ELF-1 (cell line): Measurements from ENCODE around the gene CDK5RAP2.
"Not testable (repeated sequence)": the region's sequence is repeated elsewhere in the genome, so short reads cannot be mapped to it uniquely, and the experiment has no call there.

Experiments used
- DNase-seq: peaks from one replicate; pipeline ENCODE4 v3.0.0-alpha.2; 2016; ENCODE audit warnings: low read depth, low spot score

CDK5RAP2 gene

DNA sequence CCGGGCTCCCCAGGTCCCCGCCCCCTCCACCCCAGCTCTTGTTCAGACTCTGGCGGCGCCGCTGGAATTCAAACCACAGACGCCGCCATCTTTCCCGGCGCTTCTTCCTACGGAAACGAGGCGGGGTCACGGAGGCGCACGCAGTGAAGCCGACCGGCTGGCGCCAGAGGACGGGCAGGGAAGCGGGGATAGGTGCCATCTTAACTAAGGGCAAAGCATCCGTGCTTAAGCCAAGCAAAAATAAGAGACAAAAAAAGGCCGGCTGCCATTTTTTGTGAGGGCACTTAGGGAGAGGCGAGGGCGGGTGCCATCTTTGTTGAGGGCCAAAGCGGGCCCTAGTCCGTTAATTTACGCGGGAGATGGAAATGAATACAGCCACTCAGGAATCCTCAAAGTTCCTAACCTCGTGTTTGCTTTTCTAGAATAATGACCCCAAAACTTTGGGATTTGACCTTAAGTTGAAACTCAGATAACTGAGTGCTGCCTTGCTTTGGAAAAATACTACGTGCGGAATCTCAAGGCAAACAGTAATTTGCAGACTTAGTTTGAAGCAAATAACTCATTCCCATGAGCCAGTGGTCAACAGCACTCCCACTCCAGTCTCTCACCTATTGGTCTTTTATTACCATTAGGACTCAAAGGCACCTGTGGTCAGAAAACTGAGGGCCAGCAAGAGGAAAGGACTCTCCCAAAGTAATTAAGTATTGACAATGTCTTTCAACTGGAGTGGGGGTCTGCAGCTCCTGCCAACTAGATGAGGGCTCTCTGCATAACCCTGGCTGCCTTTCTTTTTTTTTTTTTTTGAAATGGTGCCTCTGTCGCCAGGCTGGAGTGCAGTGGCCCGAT is at the start of gene CDK5RAP2:
CDK5RAP2 (minus strand) TSS at position 117 of the 846 bp plus-strand sequence. CDS start 189 bp downstream, outside the sequence.
- DNase-seq: peak; percentile 97

- not testable (repeated sequence) for DNase-seq
These were observed 49.0 kb upstream of the CDK5RAP2 start for GRCh38 chr9:120628925-120629497.

DNA sequence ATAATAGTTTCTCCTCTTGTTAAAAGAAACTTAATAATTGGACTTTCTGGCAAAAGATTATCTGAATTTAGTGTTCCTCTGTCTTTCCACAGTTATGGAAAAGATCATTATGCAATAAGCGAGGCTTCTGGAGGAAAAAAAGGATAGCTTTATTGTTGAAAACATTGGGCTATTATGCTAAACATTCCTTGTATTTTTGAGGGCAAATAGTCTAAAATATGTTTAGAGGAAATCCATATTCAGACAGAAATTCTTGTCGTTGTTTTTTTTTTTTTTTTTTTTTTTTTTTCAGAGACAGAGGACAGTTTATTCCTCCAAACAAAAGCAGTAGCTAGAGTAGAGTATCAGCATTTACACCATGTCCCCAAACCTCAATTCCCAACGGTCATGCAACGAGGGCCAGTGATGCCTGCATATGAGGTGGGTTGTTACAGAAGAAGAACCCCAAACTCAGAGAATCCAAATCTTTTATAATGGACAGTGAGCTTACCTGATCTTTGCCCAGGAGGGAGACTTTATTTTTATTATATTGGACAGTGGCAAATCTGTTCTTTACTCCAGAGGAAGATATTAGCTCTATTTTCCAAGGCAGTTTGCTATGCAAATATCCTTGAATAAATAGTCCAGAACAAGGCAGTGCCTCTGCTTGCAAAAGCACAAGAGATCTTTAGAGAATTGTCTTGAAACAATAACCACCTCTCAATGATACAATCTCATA is 48.4 kb upstream of the CDK5RAP2 start:
- DNase-seq: no peak

DNA sequence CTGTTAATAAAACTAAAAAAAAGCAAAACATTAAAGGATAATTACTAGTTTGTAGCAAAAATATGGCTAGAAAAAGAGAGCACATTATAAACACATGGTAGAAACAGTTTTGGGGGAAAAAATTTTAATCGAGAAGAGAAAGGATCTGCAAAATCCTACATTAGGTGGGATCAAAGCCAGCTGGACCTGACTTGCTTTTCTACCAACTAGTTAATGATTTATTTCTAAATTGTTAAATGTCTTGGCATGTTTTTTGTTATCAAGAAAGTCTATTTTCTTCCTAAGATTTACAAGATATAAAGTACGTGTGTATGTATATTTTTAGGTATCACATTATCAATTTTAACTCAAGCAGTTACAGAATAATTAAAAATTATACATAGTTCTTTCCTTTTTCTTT is 47.1 kb upstream of the CDK5RAP2 start:
- no peak for DNase-seq

GRCh38 chr9:120626512-120626911 is 46.5 kb upstream of the CDK5RAP2 start:
- no peak for DNase-seq

- DNase-seq: peak; percentile 4
These were observed 45.3 kb upstream of the CDK5RAP2 start for GRCh38 chr9:120625222-120625621.

DNA sequence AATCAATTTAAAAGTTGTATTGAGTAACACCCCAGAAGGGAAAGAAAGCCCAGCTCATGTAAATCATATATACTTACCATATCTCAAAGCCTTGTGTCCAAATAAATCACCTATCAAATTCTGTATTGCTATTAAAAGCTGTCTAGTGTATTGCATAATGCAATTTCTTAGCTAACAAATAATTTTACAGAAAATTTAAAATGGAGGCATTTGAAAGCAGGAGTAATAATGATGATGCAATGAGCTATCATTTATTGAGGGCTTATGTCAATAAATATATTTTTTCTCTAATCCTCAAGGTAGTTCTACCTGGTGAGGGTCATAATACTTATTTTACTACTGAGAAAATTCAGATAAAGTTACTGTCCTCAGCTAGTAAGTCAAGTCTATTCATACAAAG is 42.8 kb upstream of the CDK5RAP2 start:
- no peak for DNase-seq

- DNase-seq: no peak
These were observed 42.0 kb upstream of the CDK5RAP2 start for GRCh38 chr9:120621941-120622340.

DNA sequence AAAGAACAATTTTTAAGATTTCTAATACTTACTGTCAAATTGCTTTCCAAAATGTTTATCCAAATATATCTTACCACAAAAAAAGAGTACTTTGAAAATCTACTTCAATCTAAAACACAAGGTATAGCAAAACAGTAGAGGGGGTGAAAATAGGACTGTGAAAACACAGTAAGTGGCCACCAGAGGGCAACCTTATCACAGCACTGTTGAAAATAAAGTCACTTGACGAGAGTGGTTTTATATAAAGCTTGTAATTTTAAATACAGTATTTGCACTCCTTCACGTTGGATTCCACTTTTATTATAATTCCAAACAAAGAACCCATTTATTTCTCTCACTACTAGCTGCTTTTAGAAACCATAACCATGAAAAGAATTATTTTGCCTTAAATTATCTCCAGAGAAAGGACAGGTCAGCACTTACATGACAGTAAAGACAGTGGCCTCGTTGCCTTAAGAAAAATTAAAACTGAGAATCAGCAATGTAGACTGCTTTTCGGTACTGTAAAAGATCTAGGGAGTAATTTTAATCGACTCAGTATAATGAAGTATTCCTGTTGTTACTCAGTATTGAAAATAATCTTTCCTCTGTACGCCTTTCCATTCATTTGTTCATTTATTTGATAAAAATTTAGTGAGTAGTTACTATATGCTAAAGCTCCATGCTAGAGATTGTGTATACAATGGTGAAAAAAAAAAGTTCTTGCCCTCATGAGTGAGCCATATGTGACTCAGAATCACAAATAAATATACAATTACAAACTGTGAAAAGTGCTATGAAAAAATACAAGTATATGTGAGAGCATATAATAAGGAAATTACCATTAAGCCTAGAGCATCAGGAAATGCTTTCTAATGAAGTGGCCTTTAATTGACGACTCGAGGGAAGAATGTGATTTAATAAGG is 40.0 kb upstream of the CDK5RAP2 start:
- peak; percentile 37 for DNase-seq

DNA sequence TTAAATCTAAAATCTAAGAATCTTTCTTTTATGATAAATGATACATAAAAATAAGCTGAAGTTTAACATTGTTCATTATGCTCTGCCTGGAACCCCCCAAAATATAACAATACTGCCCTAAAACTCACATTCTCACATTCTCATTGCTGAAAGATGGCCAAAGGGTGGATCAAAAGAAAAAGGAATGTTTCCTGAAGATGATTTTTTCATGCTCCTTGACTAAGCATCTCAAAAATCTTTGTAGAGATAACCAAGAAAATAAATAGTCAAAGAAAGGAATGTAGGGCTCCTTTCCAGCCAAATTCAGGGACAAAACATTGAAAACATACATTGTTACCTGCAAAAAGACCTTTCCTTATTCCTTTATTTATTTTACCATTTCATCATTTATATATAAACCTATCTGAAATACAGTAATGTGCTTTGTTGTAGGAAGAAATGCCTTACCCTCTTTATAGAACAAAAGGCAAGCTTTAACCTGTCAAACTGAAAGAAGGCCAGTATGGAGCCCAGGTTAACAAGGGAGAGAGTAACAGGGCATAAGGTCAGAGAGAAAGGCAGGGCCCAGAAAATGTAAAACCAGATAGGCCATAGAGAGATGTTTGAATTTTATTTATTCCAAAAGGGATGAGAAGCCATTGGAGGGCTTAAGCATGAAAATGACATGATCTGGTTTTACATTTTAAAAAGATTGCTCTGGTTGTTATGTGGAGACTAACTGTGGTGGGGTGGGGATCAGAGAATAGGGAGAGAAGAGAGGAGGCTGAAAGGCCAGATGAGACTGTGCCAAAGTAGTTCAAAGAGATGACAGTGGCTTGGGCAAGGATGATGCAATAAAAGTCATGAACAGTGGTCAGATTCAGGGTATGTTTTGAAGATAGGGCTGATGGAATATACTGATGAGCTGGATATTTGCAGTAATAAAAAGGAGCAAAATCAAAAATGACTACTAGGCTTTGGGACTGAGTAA is 37.3 kb upstream of the CDK5RAP2 start:
- no peak for DNase-seq

DNA sequence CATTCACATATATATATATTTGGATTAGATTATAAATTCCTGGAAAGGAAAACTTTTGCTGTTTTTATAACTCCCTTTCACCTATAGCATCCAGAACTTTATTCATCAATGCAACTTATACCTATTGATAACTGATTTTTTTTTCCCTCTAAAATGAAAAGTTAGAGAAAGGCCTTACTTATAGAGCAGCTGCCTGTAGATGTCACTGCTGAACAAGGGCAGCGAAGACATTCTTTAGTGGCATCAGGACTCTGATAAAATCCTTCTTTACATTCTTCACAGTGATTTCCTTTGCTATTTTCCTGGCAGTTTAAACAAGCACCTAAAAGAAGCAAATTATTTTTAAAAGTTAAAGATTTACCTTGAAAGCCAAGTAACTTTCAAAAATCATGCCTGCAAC is 32.3 kb upstream of the CDK5RAP2 start:
- DNase-seq: no peak

DNA sequence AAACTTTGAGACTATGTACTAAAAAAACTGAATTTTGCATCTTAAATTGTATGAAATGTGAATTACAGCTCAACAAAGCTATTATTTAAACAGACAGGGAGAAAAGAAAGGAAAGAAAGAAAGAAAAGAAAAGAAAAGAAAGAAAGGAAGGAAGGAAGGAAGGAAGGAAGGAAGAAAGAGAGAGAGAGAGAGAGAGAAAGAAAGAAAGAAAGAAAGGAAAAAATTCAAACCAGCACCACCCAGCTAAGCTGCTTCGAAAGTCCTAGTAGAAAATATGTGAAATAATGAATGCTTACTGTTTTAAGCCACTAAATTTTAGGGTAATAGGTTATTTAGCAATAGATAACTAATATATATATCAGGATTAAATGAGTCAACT is 31.7 kb upstream of the CDK5RAP2 start:
- DNase-seq: no peak

DNA sequence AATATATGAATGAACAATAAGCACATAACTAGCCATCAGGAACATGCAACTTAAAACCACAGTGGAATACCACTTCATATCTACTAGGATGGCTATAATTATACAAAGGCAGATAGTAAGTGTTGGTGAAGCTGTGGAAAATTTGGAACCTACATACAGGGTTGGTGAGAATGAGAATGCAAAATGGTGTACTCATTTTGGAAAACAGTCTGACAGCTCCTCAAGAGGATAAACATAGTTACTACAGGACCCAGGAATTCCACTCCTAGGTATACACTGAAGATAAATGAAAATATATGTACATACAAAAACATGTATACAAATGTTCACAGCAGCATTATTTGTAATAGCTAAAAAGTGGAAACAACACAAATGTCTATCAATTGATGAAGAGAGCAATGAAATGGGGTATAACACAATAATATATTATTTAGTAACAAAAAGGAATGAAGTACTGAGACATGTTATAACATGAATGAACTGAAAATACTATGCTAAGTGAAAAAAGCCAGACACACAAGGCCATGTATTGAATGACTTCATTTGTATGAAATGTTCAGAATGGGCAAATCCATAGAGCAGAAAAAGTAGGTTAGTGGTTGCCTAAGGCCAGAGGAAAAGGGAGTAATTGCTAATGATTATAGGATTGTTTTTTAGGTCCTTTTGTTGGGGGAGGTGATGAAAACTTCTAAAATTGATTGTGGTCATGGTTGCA is 31.2 kb upstream of the CDK5RAP2 start:
- DNase-seq: no peak

- no peak for DNase-seq
These were observed 29.7 kb upstream of the CDK5RAP2 start for GRCh38 chr9:120609636-120610035.

- no peak for DNase-seq
These were observed 28.5 kb upstream of the CDK5RAP2 start for GRCh38 chr9:120608421-120608820.

DNA sequence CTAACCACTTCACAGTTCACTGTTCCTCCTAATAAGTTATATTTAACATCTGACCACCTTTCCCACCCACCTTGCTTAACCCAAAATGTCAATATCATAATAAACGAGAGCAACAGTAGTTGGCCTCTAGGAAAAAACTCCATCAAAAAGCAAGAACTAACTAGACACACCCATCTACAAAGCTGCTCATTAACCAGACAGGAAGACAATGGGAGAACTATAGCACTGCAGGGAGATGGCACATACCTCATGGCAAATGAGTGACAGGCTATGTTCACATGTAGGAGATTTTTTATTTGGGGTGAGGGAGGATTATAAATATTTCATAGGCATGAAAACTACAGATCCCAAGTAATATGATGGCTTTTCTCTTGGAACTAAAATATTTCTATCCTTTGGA is 23.6 kb upstream of the CDK5RAP2 start:
- DNase-seq: no peak

- DNase-seq: no peak
These were observed 23.0 kb upstream of the CDK5RAP2 start for GRCh38 chr9:120603010-120603409.

DNA sequence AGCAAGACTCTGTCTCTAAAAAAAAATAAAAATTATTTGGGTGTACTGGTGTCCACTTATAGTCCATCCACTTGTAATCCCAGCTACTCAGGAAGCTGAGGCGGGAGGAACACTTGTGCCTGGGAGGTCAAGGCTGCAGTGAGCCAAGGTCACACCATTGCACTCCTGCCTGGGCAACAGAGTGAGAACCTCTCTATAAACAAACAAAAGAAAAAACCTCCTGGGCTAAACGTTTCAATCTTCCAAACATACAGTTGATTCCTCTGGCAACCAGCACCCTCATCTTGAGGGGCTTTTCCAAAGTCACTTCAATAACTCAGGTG is 13.9 kb upstream of the CDK5RAP2 start:
- no peak for DNase-seq

- no peak for DNase-seq
These were observed 13.4 kb upstream of the CDK5RAP2 start for GRCh38 chr9:120593250-120593954.
